Measurements from ENCODE around the gene SLC9A8. TPM values are rescaled to one million over a fixed set of nuclear protein-coding genes. Genes with fewer than 3 reads are reported as not detected.

SLC9A8 gene
- total and polyA plus RNA-seq, 9 of the 15 experiments (the other 6 are each of a cell fraction or from before 2014, with no cell fraction given) = 0.56 to 9.7 (median 5.0) TPM

GRCh38 chr20:49812507-49813304 is at the start of gene SLC9A8 (continued):
- TF ChIP-seq RREB1 (CRISPR knock-in tag; IDR thresholded peaks at IDR 0.05) (no peak; the same call in 1 of the 2 replicates), HIVEP1 (CRISPR knock-in tag; IDR thresholded peaks at IDR 0.05) (no peak; the same call in none of the 2 replicates), MCM5 (IDR thresholded peaks at IDR 0.05; ENCODE audit: low read depth) (no peak), RBFOX2 (IDR thresholded peaks at IDR 0.05; ENCODE audit: low read depth, low read length) (peak; percentile 93), ZBTB49 (CRISPR knock-in tag; IDR thresholded peaks at IDR 0.05; ENCODE audit: borderline replicate concordance) (no peak), STAT5B (CRISPR knock-in tag; IDR thresholded peaks at IDR 0.05) (no peak), MEIS2 (IDR thresholded peaks at IDR 0.05; ENCODE audit: partially characterized antibody) (no peak), PHTF2 (CRISPR knock-in tag; IDR thresholded peaks at IDR 0.05) (no peak), MAFK (IDR thresholded peaks at IDR 0.05; ENCODE audit: low read length) (no peak), HINFP (tag; conservative IDR thresholded peaks at IDR 0.05; ENCODE audit: low read depth) (no peak), RBM15 (IDR thresholded peaks at IDR 0.05; ENCODE audit: insufficient read depth, low read length) (no peak)

Data from K562 (cell line).